Transverse colon (tissue), 4 donors: ENCODE measurements around the gene SASH1.

ENCODE experiments used
- POLR2AphosphoS5 ChIP-seq, 3 donors: sonication (generic); formaldehyde crosslinking; IDR thresholded peaks; one replicate each; pipeline ENCODE4 v1.6.1; 2016; ENCODE audit warnings: antibody characterized with exemption in 3 of 3
- TF ChIP-seq, protein P1 (sequence below), 5 experiments: fragments of 200-600 bp in 3 of 5; fragments of 450-650 bp in 2 of 5; sonication (generic) in 3 of 5; IDR thresholded peaks; 1 replicate in 2 of 5; 2 replicates in 3 of 5; pipeline ENCODE4 v1.5.1; 2016 to 2017; ENCODE audit warnings: antibody characterized with exemption in 5 of 5, inconsistent platforms in 3 of 5, mild to moderate bottlenecking in 2 of 5, moderate library complexity in 1 of 5

DNA sequence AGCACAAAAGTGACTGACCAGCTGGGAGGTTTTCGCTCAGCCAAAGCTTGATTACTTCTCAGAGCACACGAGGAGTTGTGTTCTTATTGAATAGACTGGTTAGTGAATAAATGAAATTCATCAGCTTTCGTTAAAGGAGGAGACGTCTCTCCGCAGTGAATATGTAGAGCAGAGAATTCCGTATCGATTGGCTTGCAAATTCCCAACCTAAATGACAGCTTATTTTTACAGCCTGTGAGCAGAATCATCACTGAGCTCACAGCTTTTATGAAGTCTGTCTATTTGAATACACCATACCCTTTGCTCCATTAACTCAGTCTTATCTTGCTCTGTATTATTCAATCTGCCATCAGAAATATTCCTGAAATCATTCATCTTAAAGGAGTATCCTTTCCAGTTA lies 192.7 kb downstream of the SASH1 start:
- TF ChIP-seq, protein P1, sequence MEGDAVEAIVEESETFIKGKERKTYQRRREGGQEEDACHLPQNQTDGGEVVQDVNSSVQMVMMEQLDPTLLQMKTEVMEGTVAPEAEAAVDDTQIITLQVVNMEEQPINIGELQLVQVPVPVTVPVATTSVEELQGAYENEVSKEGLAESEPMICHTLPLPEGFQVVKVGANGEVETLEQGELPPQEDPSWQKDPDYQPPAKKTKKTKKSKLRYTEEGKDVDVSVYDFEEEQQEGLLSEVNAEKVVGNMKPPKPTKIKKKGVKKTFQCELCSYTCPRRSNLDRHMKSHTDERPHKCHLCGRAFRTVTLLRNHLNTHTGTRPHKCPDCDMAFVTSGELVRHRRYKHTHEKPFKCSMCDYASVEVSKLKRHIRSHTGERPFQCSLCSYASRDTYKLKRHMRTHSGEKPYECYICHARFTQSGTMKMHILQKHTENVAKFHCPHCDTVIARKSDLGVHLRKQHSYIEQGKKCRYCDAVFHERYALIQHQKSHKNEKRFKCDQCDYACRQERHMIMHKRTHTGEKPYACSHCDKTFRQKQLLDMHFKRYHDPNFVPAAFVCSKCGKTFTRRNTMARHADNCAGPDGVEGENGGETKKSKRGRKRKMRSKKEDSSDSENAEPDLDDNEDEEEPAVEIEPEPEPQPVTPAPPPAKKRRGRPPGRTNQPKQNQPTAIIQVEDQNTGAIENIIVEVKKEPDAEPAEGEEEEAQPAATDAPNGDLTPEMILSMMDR (IDR thresholded peaks at IDR 0.05): no peak
- TF ChIP-seq POLR2AphosphoS5 (IDR thresholded peaks at IDR 0.05): no peak
